22Rv1 (cell line): Measurements from ENCODE around the gene TECPR1.

Source experiments
- ZFX ChIP-seq: fragments of 450-650 bp; IDR thresholded peaks from 2 replicates; pipeline ENCODE4 v1.6.1; 2017; ENCODE audit warnings: antibody characterized with exemption, borderline replicate concordance
- TF ChIP-seq, protein P1 (sequence below): fragments of 450-650 bp; IDR thresholded peaks from 2 replicates; pipeline ENCODE4 v1.5.1; 2017; ENCODE audit warnings: mild to moderate bottlenecking

- TF ChIP-seq, protein P1, sequence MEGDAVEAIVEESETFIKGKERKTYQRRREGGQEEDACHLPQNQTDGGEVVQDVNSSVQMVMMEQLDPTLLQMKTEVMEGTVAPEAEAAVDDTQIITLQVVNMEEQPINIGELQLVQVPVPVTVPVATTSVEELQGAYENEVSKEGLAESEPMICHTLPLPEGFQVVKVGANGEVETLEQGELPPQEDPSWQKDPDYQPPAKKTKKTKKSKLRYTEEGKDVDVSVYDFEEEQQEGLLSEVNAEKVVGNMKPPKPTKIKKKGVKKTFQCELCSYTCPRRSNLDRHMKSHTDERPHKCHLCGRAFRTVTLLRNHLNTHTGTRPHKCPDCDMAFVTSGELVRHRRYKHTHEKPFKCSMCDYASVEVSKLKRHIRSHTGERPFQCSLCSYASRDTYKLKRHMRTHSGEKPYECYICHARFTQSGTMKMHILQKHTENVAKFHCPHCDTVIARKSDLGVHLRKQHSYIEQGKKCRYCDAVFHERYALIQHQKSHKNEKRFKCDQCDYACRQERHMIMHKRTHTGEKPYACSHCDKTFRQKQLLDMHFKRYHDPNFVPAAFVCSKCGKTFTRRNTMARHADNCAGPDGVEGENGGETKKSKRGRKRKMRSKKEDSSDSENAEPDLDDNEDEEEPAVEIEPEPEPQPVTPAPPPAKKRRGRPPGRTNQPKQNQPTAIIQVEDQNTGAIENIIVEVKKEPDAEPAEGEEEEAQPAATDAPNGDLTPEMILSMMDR: no peak
- TF ChIP-seq ZFX: no peak
Observed at GRCh38 chr7:98193474-98194180, 58.4 kb downstream of the TECPR1 start.
